IMR-90 (cell line): ENCODE results near the gene ZDHHC8. TPM values are rescaled to one million over a fixed set of nuclear protein-coding genes. Genes with fewer than 3 reads are reported as not detected.
A peak's percentile ranks its signal among the peaks of the same experiment; 100 is the strongest.

ENCODE experiments used
- ATAC-seq: fragments of 200-7000 bp; cut with Tn5 transposase; 2 replicates; pipeline ENCODE4 v1.9.1; 2020; ENCODE audit warnings: low read depth, mild to moderate bottlenecking, moderate library complexity
- BruUV-seq: library from RNA; stranded (reverse); fragments of 400-500 nt; replicated peaks from 2 replicates; lab custom pipeline; 2021; lab: Mats Ljungman, UMichigan
- CTCF ChIA-PET: fragments of 300-600 bp; formaldehyde crosslinking; extraction: SDS; loops from one replicate; lab custom pipeline; 2021; ENCODE audit warnings: antibody characterized with exemption; lab: Yijun Ruan, JAX
- POLR2A ChIA-PET: fragments of 300-600 bp; sonication (Branson Sonifier 250); formaldehyde crosslinking; loops from one replicate; lab custom pipeline; 2022; ENCODE audit warnings: antibody characterized with exemption; ENCODE audit not compliant: unreplicated experiment; lab: Charles Lee
- DNase-seq: peaks from one replicate; pipeline ENCODE4 v3.0.0; 2013
- H2AFZ ChIP-seq: replicated peaks from 2 replicates; pipeline ENCODE3; 2013; ENCODE audit warnings: low read length, mild to moderate bottlenecking; ENCODE audit not compliant: poor library complexity
- H2AK5ac ChIP-seq: 2 replicates; pipeline ENCODE4 v1.6.1; 2013; ENCODE audit warnings: low read depth, low read length, inconsistent platforms
- H2AK9ac ChIP-seq: replicated peaks from 2 replicates; pipeline ENCODE3; 2013; ENCODE audit warnings: mild to moderate bottlenecking, low read depth, low read length, moderate library complexity; ENCODE audit not compliant: poor library complexity
- H2BK120ac ChIP-seq: 2 replicates; pipeline ENCODE4 v1.6.1; 2013; ENCODE audit warnings: low read depth, low read length, inconsistent platforms
- H2BK15ac ChIP-seq: 3 replicates; pipeline ENCODE4 v1.6.1; 2013; ENCODE audit warnings: low read depth, low read length, inconsistent platforms
- H2BK20ac ChIP-seq: 2 replicates; pipeline ENCODE4 v1.6.1; 2013; ENCODE audit warnings: low read depth, mild to moderate bottlenecking, inconsistent platforms, low read length, moderate library complexity
- H2BK5ac ChIP-seq: 2 replicates; pipeline ENCODE4 v1.6.1; 2013; ENCODE audit warnings: mild to moderate bottlenecking, low read depth, low read length, inconsistent platforms; ENCODE audit not compliant: poor library complexity, severe bottlenecking
- H3K14ac ChIP-seq: replicated peaks from 2 replicates; pipeline ENCODE4 v1.6.1; 2013; ENCODE audit warnings: low read depth, low read length, inconsistent platforms
- H3K18ac ChIP-seq: 2 replicates; pipeline ENCODE4 v1.6.1; 2013; ENCODE audit warnings: low read depth, low read length, control low read depth
- H3K23ac ChIP-seq: 2 replicates; pipeline ENCODE4 v1.6.1; 2013; ENCODE audit warnings: low read depth, low read length, inconsistent platforms
- H3K27ac ChIP-seq: 2 replicates; pipeline ENCODE4 v1.5.1; 2013; ENCODE audit warnings: mild to moderate bottlenecking, control low read depth, low read length; ENCODE audit not compliant: insufficient read depth
- H3K27me3 ChIP-seq: 2 replicates; pipeline ENCODE4 v1.6.1; 2013; ENCODE audit warnings: low read length; ENCODE audit not compliant: control insufficient read depth, insufficient read depth
- H3K36me3 ChIP-seq: 2 replicates; pipeline ENCODE4 v1.6.1; 2013; ENCODE audit warnings: low read length, mixed read lengths; ENCODE audit not compliant: control insufficient read depth, insufficient read depth
- H3K4ac ChIP-seq: 2 replicates; pipeline ENCODE4 v1.6.1; 2013; ENCODE audit warnings: low read depth, low read length, inconsistent platforms
- H3K4me1 ChIP-seq: 2 replicates; pipeline ENCODE4 v1.6.1; 2013; ENCODE audit warnings: low read length, mixed read lengths; ENCODE audit not compliant: control insufficient read depth, insufficient read depth
- H3K4me2 ChIP-seq: 2 replicates; pipeline ENCODE4 v1.6.1; 2013; ENCODE audit warnings: low read depth, mild to moderate bottlenecking, control low read depth, low read length, moderate library complexity
- H3K4me3 ChIP-seq: 2 replicates; pipeline ENCODE4 v1.5.1; 2013; ENCODE audit warnings: low read depth, mild to moderate bottlenecking, control low read depth, low read length, moderate library complexity; ENCODE audit not compliant: insufficient read depth
- H3K56ac ChIP-seq: 2 replicates; pipeline ENCODE4 v1.6.1; 2013; ENCODE audit warnings: low read length, inconsistent platforms; ENCODE audit not compliant: insufficient read depth; ENCODE audit errors: extremely low read depth
- H3K79me1 ChIP-seq, 2 experiments: 2 replicates each; pipeline ENCODE4 v1.6.1; 2013; ENCODE audit warnings: low read length in 2 of 2, inconsistent platforms in 1 of 2, low read depth in 1 of 2
- H3K9ac ChIP-seq: 2 replicates; pipeline ENCODE4 v1.6.1; 2013; ENCODE audit warnings: low read depth, low read length, control low read depth
- H3K9me1 ChIP-seq: 2 replicates; pipeline ENCODE4 v1.6.1; 2013; ENCODE audit warnings: low read length, inconsistent platforms; ENCODE audit not compliant: insufficient read depth
- H3K9me3 ChIP-seq: 2 replicates; pipeline ENCODE4 v1.6.1; 2013; ENCODE audit warnings: low read length; ENCODE audit not compliant: control insufficient read depth, insufficient read depth
- H4K20me1 ChIP-seq: 2 replicates; pipeline ENCODE4 v1.6.1; 2013; ENCODE audit warnings: low read length, inconsistent platforms; ENCODE audit not compliant: insufficient read depth
- H4K5ac ChIP-seq: 2 replicates; pipeline ENCODE4 v1.6.1; 2013; ENCODE audit warnings: mild to moderate bottlenecking, low read depth, low read length, control low read depth
- H4K8ac ChIP-seq, 2 experiments: 2 replicates each; pipeline ENCODE4 v1.6.1; 2013; ENCODE audit warnings: low read depth in 2 of 2, low read length in 2 of 2, control low read depth in 1 of 2, inconsistent platforms in 1 of 2
- H4K91ac ChIP-seq: 2 replicates; pipeline ENCODE4 v1.6.1; 2013; ENCODE audit warnings: low read depth, low read length, inconsistent platforms; ENCODE audit not compliant: insufficient read depth
- BHLHE40 ChIP-seq: fragments of 150-350 bp; IDR thresholded peaks from 2 replicates; pipeline ENCODE4 v1.6.1; 2016; ENCODE audit warnings: mild to moderate bottlenecking, low read depth, low read length
- ELK1 ChIP-seq: fragments of 150-350 bp; IDR thresholded peaks from 2 replicates; pipeline ENCODE4 v1.6.1; 2016; ENCODE audit warnings: low read depth, mild to moderate bottlenecking, low read length, moderate library complexity, borderline replicate concordance
- MAFK ChIP-seq: IDR thresholded peaks from 2 replicates; pipeline ENCODE4 v1.6.1; 2012; ENCODE audit warnings: low read depth, low read length, improper control_type of control experiment
- MAZ ChIP-seq: IDR thresholded peaks from 2 replicates; pipeline ENCODE4 v1.6.1; 2012; ENCODE audit warnings: low read depth, mild to moderate bottlenecking, low read length, improper control_type of control experiment, moderate library complexity, borderline replicate concordance
- NFE2L2 ChIP-seq: fragments of 150-350 bp; IDR thresholded peaks from 2 replicates; pipeline ENCODE4 v1.6.1; 2016; ENCODE audit warnings: low read depth, mild to moderate bottlenecking, low read length
- POLR2A ChIP-seq: IDR thresholded peaks from 2 replicates; pipeline ENCODE4 v1.6.1; 2012; ENCODE audit warnings: mild to moderate bottlenecking, low read depth, low read length
- RAD21 ChIP-seq: IDR thresholded peaks from 2 replicates; pipeline ENCODE4 v1.6.1; 2012; ENCODE audit warnings: low read length, improper control_type of control experiment
- RFX5 ChIP-seq: IDR thresholded peaks from 2 replicates; pipeline ENCODE4 v1.8.0; 2012; ENCODE audit warnings: low read depth, mild to moderate bottlenecking, low read length, moderate library complexity
- SMC3 ChIP-seq: fragments of 150-350 bp; IDR thresholded peaks from 2 replicates; pipeline ENCODE4 v1.6.1; 2016; ENCODE audit warnings: low read depth, mild to moderate bottlenecking, antibody characterized with exemption, low read length, moderate library complexity
- WGBS, 2 experiments: methylation state at CpG; one replicate each; pipeline versions ENCODE4 v1.1.5 to v1.1.7; 2013; ENCODE audit warnings: missing lambda C conversion rate in 2 of 2; ENCODE audit not compliant: insufficient read length in 1 of 2; ENCODE audit errors: extremely low coverage in 2 of 2; 5-methylcytosine and 5-hydroxymethylcytosine counted together
- dilution Hi-C: fragments of 300-500 bp; cut with HindIII; formaldehyde crosslinking; loops from one replicate; pipeline ENCODE4 v1.14.3; 2018; ENCODE audit warnings: low sequenced_read_pairs; ENCODE audit not compliant: unreplicated experiment
- in situ Hi-C: fragments of 300-500 bp; cut with MboI; formaldehyde crosslinking; loops from 3 replicates; pipeline ENCODE4 v1.14.3; 2019; ENCODE audit warnings: low sequenced_read_pairs, inconsistent platforms, mixed read lengths
- intact Hi-C: fragments of 100-400 bp; cut with micrococcal nuclease; formaldehyde crosslinking; loops from 2 replicates; pipeline ENCODE4 v1.10.0; 2022
- polyA plus RNA-seq, 3 experiments: library from polyadenylated mRNA; depleted of rRNA; stranded (reverse); fragments of >200 nt; gene quantifications; 2 replicates each; pipeline ENCODE4 v1.2.3, GENCODE V29; 2012; ENCODE audit warnings: low replicate concordance in 1 of 3
- total RNA-seq: library from RNA; depleted of rRNA; stranded (reverse); fragments of >200 nt; gene quantifications from 2 replicates; pipeline ENCODE4 v1.2.3, GENCODE V29; 2012
- TF ChIP-seq, protein P1 (sequence below): fragments of 150-350 bp; IDR thresholded peaks from 2 replicates; pipeline ENCODE4 v1.6.1; 2017; ENCODE audit warnings: mild to moderate bottlenecking, antibody characterized with exemption, low read length, low read depth

ZDHHC8 gene
- total and polyA plus RNA-seq, 2 of the 4 experiments (the other 2 are of a cell fraction), result 2.5 to 72.6 TPM

DNA sequence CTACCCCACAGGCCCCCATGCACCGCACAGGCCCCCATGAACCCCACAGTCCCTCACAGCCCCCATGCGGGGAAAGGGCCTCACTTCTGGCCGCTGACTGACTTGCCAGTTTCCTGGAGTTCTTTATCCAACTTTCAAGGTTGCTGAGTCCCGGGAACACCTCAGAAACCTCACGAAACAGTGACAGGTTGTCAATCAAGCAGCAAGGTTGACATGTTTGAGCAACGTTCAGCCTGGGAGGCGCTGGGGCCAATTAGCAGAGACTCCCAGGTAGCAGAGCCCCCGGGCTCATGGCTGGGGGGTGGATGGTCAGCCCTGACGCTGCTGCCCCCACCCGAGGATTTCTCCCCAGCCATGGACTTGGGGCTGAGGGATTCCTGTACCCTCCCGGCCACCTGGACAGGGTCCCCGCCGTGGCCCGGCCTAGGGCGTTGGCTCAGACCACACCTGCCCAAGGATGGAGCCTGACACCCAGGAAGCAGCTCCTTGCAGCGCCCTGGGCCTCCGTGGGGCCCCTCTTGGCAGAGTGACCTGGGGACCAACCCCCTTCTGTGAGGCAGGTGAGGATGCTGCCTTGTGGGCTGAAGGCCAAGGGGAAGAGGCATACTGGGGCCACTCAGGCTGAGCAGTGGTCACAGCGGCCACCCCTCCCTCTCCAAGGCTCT lies 53.0 kb downstream of the ZDHHC8 start:
- in situ Hi-C loops, result no loop called here
- no peak overlapping the region for H3K4me2 ChIP-seq
- H2BK5ac ChIP-seq, result no peak overlapping the region
- no peaks in the 10 kb centered on the region for H3K9me3 ChIP-seq
- TF ChIP-seq POLR2A (no peak), MAFK (no peak), RAD21 (no peak), SMC3 (no peak), BHLHE40 (no peak), ELK1 (no peak), NFE2L2 (no peak), RFX5 (no peak), MAZ (no peak)
- TF ChIP-seq, protein P1, sequence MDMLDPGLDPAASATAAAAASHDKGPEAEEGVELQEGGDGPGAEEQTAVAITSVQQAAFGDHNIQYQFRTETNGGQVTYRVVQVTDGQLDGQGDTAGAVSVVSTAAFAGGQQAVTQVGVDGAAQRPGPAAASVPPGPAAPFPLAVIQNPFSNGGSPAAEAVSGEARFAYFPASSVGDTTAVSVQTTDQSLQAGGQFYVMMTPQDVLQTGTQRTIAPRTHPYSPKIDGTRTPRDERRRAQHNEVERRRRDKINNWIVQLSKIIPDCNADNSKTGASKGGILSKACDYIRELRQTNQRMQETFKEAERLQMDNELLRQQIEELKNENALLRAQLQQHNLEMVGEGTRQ, result no peak
- no peak for ATAC-seq
- no peaks in the 10 kb centered on the region for H3K9me1 ChIP-seq
- CTCF ChIA-PET, result no interaction called here
- H2BK20ac ChIP-seq, result no peak overlapping the region
- no peak overlapping the region for H2AK5ac ChIP-seq
- no peak for DNase-seq
- no peak overlapping the region for H4K5ac ChIP-seq
- H3K79me1 ChIP-seq, result no peaks in the 10 kb centered on the region
- no peak overlapping the region for H4K91ac ChIP-seq
- POLR2A ChIA-PET, result no interaction called here
- no TSS peak for BruUV-seq
- no peak overlapping the region for H3K14ac ChIP-seq
- no peak overlapping the region for H3K56ac ChIP-seq
- peaks cover 32% of the 10 kb centered on the region for H3K27me3 ChIP-seq
- no peaks in the 10 kb centered on the region for H4K20me1 ChIP-seq
- dilution Hi-C loops, result no loop called here
- intact Hi-C loops, result no loop called here
- H3K23ac ChIP-seq, result no peak overlapping the region
- peak overlapping the region; percentile 6 for H2AFZ ChIP-seq
- no peak overlapping the region for H3K4ac ChIP-seq
- no peak overlapping the region for H3K9ac ChIP-seq
- no peak overlapping the region for H2BK15ac ChIP-seq
- H3K27ac ChIP-seq, result no peak overlapping the region
- H3K18ac ChIP-seq, result no peak overlapping the region
- no peaks in the 10 kb centered on the region for H3K4me1 ChIP-seq
- H2BK120ac ChIP-seq, result no peak overlapping the region
- WGBS, 2 experiments, result 65% methylated on average over 14 of the region's 18 CpGs; no CpG with 5 or more reads in 1 of the 2 experiments
- no peak overlapping the region for H2AK9ac ChIP-seq
- H3K4me3 ChIP-seq, result no peak overlapping the region
- no peaks in the 10 kb centered on the region for H3K36me3 ChIP-seq
- no peak overlapping the region for H4K8ac ChIP-seq
